Retinal pigment epithelial cell (primary cell): ENCODE results near the gene SCARB1.
A peak's percentile ranks its signal among the peaks of the same experiment; 100 is the strongest.

Experiments
- DNase-seq: peaks from one replicate; pipeline ENCODE4 v3.0.0-alpha.2; 2010; ENCODE audit warnings: low read depth
- H3K4me3 ChIP-seq: 2 replicates; pipeline ENCODE4 v1.5.1; 2011; ENCODE audit warnings: mild to moderate bottlenecking, low read length, control low read depth, moderate library complexity
- TF ChIP-seq, protein P1 (sequence below): conservative IDR thresholded peaks from 2 replicates; pipeline ENCODE4 v1.5.1; 2011; ENCODE audit warnings: low read depth, low read length, control low read depth, inconsistent platforms

The SCARB1 gene

DNA sequence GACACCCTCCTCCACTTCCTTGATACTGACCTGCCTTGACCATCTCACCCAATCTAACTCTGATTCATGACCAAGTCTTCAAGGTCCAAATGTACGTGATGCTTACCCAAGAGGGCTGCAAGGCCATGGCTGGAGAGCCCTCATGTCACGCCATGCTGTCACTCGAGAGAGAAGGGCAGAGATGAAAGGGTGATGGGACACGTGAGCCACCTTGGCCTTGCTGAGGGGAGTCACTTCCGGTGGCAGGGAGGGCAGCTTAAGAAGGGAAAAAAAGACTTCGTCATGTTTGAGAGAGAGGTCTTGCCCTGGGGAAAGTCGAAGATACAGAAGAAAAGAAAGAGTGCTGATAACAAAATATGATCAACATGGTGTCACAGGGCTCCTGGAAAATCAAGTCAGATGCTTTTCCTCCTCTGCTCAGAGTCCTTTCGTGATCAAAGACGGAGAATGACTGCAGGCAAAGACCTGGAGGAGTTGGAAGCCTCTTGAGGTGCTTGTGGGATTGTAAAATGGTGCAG, 3.3 kb upstream of the SCARB1 start:
- DNase-seq, result no peak
- TF ChIP-seq, protein P1, sequence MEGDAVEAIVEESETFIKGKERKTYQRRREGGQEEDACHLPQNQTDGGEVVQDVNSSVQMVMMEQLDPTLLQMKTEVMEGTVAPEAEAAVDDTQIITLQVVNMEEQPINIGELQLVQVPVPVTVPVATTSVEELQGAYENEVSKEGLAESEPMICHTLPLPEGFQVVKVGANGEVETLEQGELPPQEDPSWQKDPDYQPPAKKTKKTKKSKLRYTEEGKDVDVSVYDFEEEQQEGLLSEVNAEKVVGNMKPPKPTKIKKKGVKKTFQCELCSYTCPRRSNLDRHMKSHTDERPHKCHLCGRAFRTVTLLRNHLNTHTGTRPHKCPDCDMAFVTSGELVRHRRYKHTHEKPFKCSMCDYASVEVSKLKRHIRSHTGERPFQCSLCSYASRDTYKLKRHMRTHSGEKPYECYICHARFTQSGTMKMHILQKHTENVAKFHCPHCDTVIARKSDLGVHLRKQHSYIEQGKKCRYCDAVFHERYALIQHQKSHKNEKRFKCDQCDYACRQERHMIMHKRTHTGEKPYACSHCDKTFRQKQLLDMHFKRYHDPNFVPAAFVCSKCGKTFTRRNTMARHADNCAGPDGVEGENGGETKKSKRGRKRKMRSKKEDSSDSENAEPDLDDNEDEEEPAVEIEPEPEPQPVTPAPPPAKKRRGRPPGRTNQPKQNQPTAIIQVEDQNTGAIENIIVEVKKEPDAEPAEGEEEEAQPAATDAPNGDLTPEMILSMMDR, result no peak
- no peak overlapping the region for H3K4me3 ChIP-seq

DNA sequence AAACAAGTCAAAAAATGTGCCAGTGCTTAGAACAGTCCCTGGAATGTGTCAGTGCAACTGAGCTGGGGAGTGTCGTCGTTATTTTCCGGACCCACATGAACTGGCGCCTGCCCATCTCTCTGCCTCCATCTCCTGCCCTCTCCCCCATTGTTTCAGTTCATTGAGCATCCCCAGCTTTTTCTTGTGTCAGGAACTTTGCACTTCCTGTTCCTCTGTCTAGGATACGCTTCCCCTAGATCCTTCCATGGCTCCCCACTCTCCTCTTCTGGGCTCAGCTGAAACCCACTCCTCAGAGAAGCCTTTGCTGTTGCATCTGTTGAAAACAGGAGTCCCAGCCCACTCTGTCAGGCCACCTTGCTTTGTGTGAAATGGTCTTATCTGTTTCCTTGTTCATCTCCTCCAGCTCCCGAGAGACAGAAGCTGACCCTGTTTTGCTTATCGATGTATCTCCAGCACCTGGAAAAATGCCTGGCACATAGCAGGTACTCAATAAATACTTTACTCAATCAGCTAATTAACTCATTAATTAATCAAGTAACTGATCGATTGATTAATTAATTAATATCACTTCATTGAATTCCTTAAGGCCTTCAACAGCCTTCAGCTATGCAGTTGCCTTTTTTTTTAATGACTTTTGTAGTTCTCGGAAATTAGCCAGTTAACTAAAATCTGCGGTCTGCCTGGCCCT, 2.7 kb upstream of the SCARB1 start:
- H3K4me3 ChIP-seq, result no peak overlapping the region
- TF ChIP-seq, protein P1, result no peak
- DNase-seq, result no peak

DNA sequence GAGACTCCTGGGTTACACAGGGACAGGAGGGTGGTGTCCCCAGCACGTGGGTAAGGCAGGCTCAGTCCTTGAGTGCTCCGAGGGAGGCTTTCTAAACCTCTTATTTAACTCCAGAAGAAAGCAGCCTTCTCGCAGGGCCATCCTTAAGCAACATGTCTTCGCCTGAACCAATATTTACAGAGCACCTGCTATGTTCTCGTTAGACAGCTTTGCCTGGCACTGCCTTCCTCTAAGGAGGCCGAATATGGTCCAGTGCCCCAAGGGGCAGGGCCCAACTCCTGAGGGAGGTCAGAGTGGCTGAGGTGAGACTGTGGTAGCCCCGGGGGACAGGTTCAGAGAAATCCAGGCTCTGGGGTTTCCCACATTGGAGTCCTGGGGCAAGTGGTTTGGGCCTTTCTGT, 2.1 kb upstream of the SCARB1 start:
- no peak for DNase-seq
- TF ChIP-seq, protein P1, result no peak
- H3K4me3 ChIP-seq, result no peak overlapping the region

DNA sequence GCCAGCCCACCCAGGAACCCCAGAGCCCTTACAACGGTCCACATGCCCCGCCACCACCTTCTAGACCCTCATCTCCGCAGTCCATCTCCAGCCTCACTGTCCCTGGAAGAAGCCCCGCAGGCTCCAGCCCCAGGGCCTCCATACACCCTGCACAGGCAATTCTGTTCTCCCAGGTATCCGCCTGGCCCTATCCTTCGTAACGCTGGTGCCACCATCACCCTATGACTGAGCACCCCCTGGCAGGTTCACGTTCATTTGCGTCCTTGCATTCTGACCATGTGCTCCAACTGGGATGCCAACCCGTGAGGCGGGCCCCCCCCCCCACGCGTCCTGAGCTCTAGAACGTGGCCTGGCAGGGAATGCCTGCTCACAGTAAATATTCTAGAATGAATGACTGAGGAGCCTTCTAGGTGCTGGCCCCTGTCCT, 675 bp upstream of the SCARB1 start:
- H3K4me3 ChIP-seq, result peak overlapping the region; percentile 34

DNA sequence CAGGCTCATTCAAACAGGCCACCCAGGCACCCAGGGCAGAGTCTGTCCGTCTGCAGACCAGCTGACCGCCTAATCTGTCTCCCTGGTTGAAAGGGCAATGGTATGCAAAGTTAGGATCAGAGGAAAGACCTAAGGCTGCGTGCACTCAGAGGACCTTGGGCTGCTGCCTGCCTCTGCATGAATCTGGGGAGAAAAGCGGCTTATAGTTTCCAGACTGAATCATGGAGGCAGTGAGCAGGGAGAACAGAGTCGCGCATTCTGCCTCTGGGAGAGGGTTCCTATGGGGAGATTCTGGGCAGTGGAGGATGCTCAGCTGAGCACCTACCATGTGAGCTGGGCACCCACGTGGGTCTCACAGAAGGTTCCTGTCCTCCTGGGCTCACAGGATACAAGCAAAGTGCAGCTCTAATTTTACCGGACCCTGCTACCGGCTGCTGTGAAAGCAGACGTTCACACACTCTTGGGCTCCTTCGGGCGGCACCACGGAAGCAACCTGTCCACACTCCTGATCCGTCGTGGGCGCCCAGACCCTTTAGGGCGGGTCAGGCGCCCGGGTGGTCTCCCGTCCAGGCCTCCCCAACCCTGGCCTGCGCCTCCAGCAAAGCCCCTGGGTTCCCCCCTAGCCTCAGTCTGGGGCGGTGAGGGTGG, 772 bp downstream of the SCARB1 start:
- DNase-seq, result peak; percentile 46
- H3K4me3 ChIP-seq, result peak overlapping the region; percentile 71
- TF ChIP-seq, protein P1, result no peak

More for the DNA sequence above, 675 bp upstream of the SCARB1 start:
- TF ChIP-seq, protein P1, result no peak
- DNase-seq, result no peak

DNA sequence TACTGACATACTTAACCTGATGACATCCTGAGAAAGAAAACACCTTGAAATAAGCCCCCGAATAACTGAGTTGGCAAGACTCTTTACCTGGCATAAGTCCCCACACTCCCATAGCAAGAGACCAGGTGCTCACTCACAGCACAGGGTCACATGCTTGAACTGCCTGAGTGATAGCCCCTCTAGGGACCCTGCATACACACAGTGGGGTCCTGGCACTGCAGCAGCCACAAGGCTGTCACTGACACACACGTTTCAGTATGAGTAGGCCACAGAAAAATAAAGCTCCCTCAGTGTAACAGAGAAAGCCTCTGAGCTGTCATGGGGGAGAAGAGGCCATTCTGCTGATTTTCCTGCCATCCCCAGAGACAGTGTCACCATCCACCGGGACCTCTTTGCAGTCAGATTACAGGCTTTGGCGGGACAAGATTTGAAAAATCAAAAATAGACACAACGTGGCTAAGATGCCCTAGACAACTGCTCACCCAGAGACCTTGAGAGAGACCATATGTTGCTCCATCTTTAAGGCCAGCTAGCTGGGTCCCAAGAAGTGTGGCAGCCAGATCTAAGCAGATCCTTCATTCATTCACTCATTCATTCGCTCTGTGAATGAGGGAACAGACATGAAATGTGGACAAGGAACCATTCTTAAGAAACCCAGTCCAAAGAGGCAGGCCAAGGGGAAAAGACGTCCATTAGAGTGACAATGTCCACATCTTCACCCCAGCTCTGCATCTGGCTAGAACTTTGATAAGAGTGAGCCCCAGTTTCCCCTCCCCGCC, 1.6 kb downstream of the SCARB1 start:
- no peak for DNase-seq
- TF ChIP-seq, protein P1, result no peak
- H3K4me3 ChIP-seq, result peak overlapping the region; percentile 71
